H9 (cell line): Measurements from ENCODE around the gene FGFBP3. TPM values are rescaled to one million over a fixed set of nuclear protein-coding genes. Genes with fewer than 3 reads are reported as not detected.

Experiments
- DNase-seq: peaks from one replicate; pipeline ENCODE4 v3.0.0-alpha.2; 2017
- H2AFZ ChIP-seq: one replicate; pipeline ENCODE4 v1.6.1; 2013; ENCODE audit warnings: mild to moderate bottlenecking, low read length, control low read depth, moderate library complexity
- H2AK5ac ChIP-seq: 2 replicates; pipeline ENCODE4 v1.6.1; 2013; ENCODE audit warnings: low read length, control low read depth, mixed read lengths; ENCODE audit not compliant: insufficient read length
- H2BK120ac ChIP-seq: one replicate; pipeline ENCODE4 v1.6.1; 2013; ENCODE audit warnings: low read depth, mild to moderate bottlenecking, low read length, control low read depth, inconsistent platforms; ENCODE audit not compliant: poor library complexity, severe bottlenecking
- H2BK12ac ChIP-seq: 2 replicates; pipeline ENCODE4 v1.6.1; 2013; ENCODE audit warnings: low read length, control low read depth, mixed read lengths, low read depth; ENCODE audit not compliant: insufficient read length
- H2BK15ac ChIP-seq: 2 replicates; pipeline ENCODE4 v1.6.1; 2013; ENCODE audit warnings: low read depth, low read length, control low read depth
- H2BK20ac ChIP-seq: one replicate; pipeline ENCODE4 v1.6.1; 2013; ENCODE audit warnings: low read depth, mild to moderate bottlenecking, low read length, control low read depth, inconsistent platforms; ENCODE audit not compliant: poor library complexity, severe bottlenecking
- H2BK5ac ChIP-seq: 2 replicates; pipeline ENCODE4 v1.6.1; 2013; ENCODE audit warnings: low read length, control low read depth, mixed read lengths; ENCODE audit not compliant: insufficient read length
- H3K14ac ChIP-seq: 2 replicates; pipeline ENCODE4 v1.6.1; 2013; ENCODE audit warnings: low read length, control low read depth; ENCODE audit not compliant: insufficient read depth
- H3K18ac ChIP-seq: 2 replicates; pipeline ENCODE4 v1.6.1; 2013; ENCODE audit warnings: low read depth, mild to moderate bottlenecking, mixed read lengths, low read length, control low read depth; ENCODE audit not compliant: insufficient read length
- H3K23ac ChIP-seq: 2 replicates; pipeline ENCODE4 v1.6.1; 2013; ENCODE audit warnings: low read length, control low read depth, mixed read lengths, low read depth; ENCODE audit not compliant: insufficient read length
- H3K23me2 ChIP-seq: 2 replicates; pipeline ENCODE4 v1.6.1; 2013; ENCODE audit warnings: low read depth, mild to moderate bottlenecking, mixed read lengths, low read length, control low read depth; ENCODE audit not compliant: insufficient read length, poor library complexity, severe bottlenecking
- H3K27ac ChIP-seq: 2 replicates; pipeline ENCODE4 v1.5.1; 2013; ENCODE audit warnings: low read length, control low read depth, mixed read lengths, low read depth; ENCODE audit not compliant: insufficient read length
- H3K27me3 ChIP-seq: 2 replicates; pipeline ENCODE4 v1.6.1; 2013; ENCODE audit warnings: low read length, control low read depth, inconsistent platforms; ENCODE audit not compliant: insufficient read depth
- H3K4ac ChIP-seq: 2 replicates; pipeline ENCODE4 v1.6.1; 2013; ENCODE audit warnings: low read depth, mild to moderate bottlenecking, control low read depth, inconsistent platforms, low read length, moderate library complexity
- H3K4me1 ChIP-seq: 2 replicates; pipeline ENCODE4 v1.6.1; 2013; ENCODE audit warnings: low read length, control low read depth, inconsistent platforms; ENCODE audit not compliant: insufficient read depth
- H3K4me2 ChIP-seq: 2 replicates; pipeline ENCODE4 v1.6.1; 2013; ENCODE audit warnings: low read length, control low read depth, mixed read lengths; ENCODE audit not compliant: insufficient read length, insufficient read depth
- H3K56ac ChIP-seq: 2 replicates; pipeline ENCODE4 v1.6.1; 2013; ENCODE audit warnings: low read depth, mild to moderate bottlenecking, mixed read lengths, low read length, control low read depth; ENCODE audit not compliant: insufficient read length
- H3K79me1 ChIP-seq: 2 replicates; pipeline ENCODE4 v1.6.1; 2013; ENCODE audit warnings: low read depth, mild to moderate bottlenecking, moderate library complexity, low read length, control low read depth, inconsistent platforms; ENCODE audit not compliant: insufficient read depth, poor library complexity, severe bottlenecking
- H3K79me2 ChIP-seq: 2 replicates; pipeline ENCODE4 v1.6.1; 2013; ENCODE audit warnings: low read length, control low read depth, inconsistent platforms; ENCODE audit not compliant: insufficient read depth
- H3K9ac ChIP-seq: 2 replicates; pipeline ENCODE4 v1.6.1; 2013; ENCODE audit warnings: low read length, control low read depth, mixed read lengths; ENCODE audit not compliant: insufficient read length; ENCODE audit errors: extremely low read depth
- H3K9me3 ChIP-seq: one replicate; pipeline ENCODE4 v1.6.1; 2013; ENCODE audit warnings: low read depth, low read length, inconsistent platforms; ENCODE audit not compliant: control insufficient read depth
- H3T11ph ChIP-seq: one replicate; pipeline ENCODE4 v1.6.1; 2013; ENCODE audit warnings: mild to moderate bottlenecking, low read length, control low read depth, inconsistent platforms
- H4K20me1 ChIP-seq: one replicate; pipeline ENCODE4 v1.6.1; 2013; ENCODE audit not compliant: control insufficient read depth, insufficient read length, insufficient read depth
- H4K5ac ChIP-seq: 2 replicates; pipeline ENCODE4 v1.6.1; 2013; ENCODE audit warnings: low read depth, mild to moderate bottlenecking, mixed read lengths, low read length, control low read depth; ENCODE audit not compliant: insufficient read length
- H4K8ac ChIP-seq: replicated peaks from 2 replicates; pipeline ENCODE4 v1.6.1; 2013; ENCODE audit warnings: low read length, control low read depth, mixed read lengths, low read depth; ENCODE audit not compliant: insufficient read length
- H4K91ac ChIP-seq: 2 replicates; pipeline ENCODE4 v1.6.1; 2013; ENCODE audit warnings: low read depth, mild to moderate bottlenecking, moderate library complexity, mixed read lengths, low read length, control low read depth; ENCODE audit not compliant: insufficient read length
- H3K27ac Mint-ChIP-seq, 3 experiments: 2 replicates in 2 of 3; 3 replicates in 1 of 3; pipeline ENCODE4 v1.8.0; 2020 to 2021; ENCODE audit warnings: mixed read lengths in 3 of 3, mild to moderate bottlenecking in 1 of 3, moderate library complexity in 1 of 3
- H3K27me3 Mint-ChIP-seq: 2 replicates; pipeline ENCODE4 v1.8.0; 2021; ENCODE audit warnings: low read depth, mild to moderate bottlenecking, moderate library complexity, mixed read lengths
- H3K36me3 Mint-ChIP-seq, 3 experiments: 2 replicates in 2 of 3; 3 replicates in 1 of 3; pipeline ENCODE4 v1.8.0; 2020 to 2021; ENCODE audit warnings: low read depth in 3 of 3, mixed read lengths in 3 of 3; ENCODE audit not compliant: insufficient read depth in 1 of 3
- H3K4me1 Mint-ChIP-seq, 2 experiments: 2 replicates each; pipeline ENCODE4 v1.8.0; 2020; ENCODE audit warnings: mixed read lengths in 2 of 2
- H3K4me3 Mint-ChIP-seq, 2 experiments: 2 replicates in 1 of 2; 3 replicates in 1 of 2; pipeline ENCODE4 v1.8.0; 2020 to 2021; ENCODE audit warnings: mild to moderate bottlenecking in 2 of 2, mixed read lengths in 2 of 2, moderate library complexity in 1 of 2
- H3K9me3 Mint-ChIP-seq, 2 experiments: 2 replicates in 1 of 2; 3 replicates in 1 of 2; pipeline ENCODE4 v1.8.0; 2020; ENCODE audit warnings: mild to moderate bottlenecking in 2 of 2, mixed read lengths in 2 of 2, moderate library complexity in 1 of 2
- WGBS: extraction: QIAGEN DNeasy Blood & Tissue Kit; methylation state at CpG from one replicate; pipeline ENCODE4 v1.1.7; 2013; ENCODE audit warnings: missing lambda C conversion rate, low lambda C conversion rate, mixed read lengths; ENCODE audit not compliant: insufficient read length; ENCODE audit errors: extremely low coverage; 5-methylcytosine and 5-hydroxymethylcytosine counted together
- total RNA-seq: library from RNA; stranded (reverse); gene quantifications from 2 replicates; pipeline ENCODE4 v1.2.1, GENCODE V29; 2021
- TF ChIP-seq, protein P1 (sequence below): fragments of 200-600 bp; sonication (generic); conservative IDR thresholded peaks from 3 replicates; pipeline ENCODE4 v1.8.0; 2021; ENCODE audit warnings: antibody characterized with exemption, mild to moderate bottlenecking

The FGFBP3 gene
- total RNA-seq, 1 experiment from 2014 or later, result 49.3 TPM

GRCh38 chr10:91925022-91925320, 15.7 kb upstream of the FGFBP3 start:
- Histone ChIP-seq H2BK120ac (no peak overlapping the region), H3K56ac (no peak overlapping the region), H3K4me2 (peak overlapping the region; percentile 93), H2BK5ac (no peak overlapping the region), H3K18ac (no peak overlapping the region), H4K91ac (no peak overlapping the region), H2BK15ac (no peak overlapping the region), H3K14ac (no peak overlapping the region), H3K27me3 (no peaks in the 10 kb centered on the region), H3K9me3 (no peaks in the 10 kb centered on the region), H4K8ac (no peak overlapping the region), H3K23ac (no peak overlapping the region), H3K4me1 (no peaks in the 10 kb centered on the region), H3K23me2 (peaks cover 4% of the 10 kb centered on the region), H3K27ac (no peak overlapping the region), H3T11ph (no peak overlapping the region), H2AFZ (no peak overlapping the region), H2AK5ac (no peak overlapping the region), H3K9ac (no peak overlapping the region), H3K79me1 (no peaks in the 10 kb centered on the region), H2BK20ac (no peak overlapping the region), H3K4ac (no peak overlapping the region), H4K20me1 (no peaks in the 10 kb centered on the region), H2BK12ac (no peak overlapping the region), H3K79me2 (peaks cover 14% of the 10 kb centered on the region; the same call in 1 of the 2 replicates), H4K5ac (no peak overlapping the region)
- Mint-ChIP-seq H3K36me3 (peaks cover 12 to 20% (median 14%) of the 10 kb centered on the region in 3 experiments), H3K27ac (no peak overlapping the region), H3K4me1 (peaks cover 18 to 32% of the 10 kb centered on the region in 2 experiments), H3K4me3 (peak overlapping the region; percentile 84 to 94), H3K9me3 (no peaks in the 10 kb centered on the region; a peak in 1 of 5 replicates), H3K27me3 (no peaks in the 10 kb centered on the region)
- TF ChIP-seq, protein P1, sequence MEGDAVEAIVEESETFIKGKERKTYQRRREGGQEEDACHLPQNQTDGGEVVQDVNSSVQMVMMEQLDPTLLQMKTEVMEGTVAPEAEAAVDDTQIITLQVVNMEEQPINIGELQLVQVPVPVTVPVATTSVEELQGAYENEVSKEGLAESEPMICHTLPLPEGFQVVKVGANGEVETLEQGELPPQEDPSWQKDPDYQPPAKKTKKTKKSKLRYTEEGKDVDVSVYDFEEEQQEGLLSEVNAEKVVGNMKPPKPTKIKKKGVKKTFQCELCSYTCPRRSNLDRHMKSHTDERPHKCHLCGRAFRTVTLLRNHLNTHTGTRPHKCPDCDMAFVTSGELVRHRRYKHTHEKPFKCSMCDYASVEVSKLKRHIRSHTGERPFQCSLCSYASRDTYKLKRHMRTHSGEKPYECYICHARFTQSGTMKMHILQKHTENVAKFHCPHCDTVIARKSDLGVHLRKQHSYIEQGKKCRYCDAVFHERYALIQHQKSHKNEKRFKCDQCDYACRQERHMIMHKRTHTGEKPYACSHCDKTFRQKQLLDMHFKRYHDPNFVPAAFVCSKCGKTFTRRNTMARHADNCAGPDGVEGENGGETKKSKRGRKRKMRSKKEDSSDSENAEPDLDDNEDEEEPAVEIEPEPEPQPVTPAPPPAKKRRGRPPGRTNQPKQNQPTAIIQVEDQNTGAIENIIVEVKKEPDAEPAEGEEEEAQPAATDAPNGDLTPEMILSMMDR, result no peak
- WGBS, result no CpG with 5 or more reads among the region's 2 CpGs
- DNase-seq, result no peak
